Measurements from ENCODE around the gene PYGL.

PYGL gene

DNA sequence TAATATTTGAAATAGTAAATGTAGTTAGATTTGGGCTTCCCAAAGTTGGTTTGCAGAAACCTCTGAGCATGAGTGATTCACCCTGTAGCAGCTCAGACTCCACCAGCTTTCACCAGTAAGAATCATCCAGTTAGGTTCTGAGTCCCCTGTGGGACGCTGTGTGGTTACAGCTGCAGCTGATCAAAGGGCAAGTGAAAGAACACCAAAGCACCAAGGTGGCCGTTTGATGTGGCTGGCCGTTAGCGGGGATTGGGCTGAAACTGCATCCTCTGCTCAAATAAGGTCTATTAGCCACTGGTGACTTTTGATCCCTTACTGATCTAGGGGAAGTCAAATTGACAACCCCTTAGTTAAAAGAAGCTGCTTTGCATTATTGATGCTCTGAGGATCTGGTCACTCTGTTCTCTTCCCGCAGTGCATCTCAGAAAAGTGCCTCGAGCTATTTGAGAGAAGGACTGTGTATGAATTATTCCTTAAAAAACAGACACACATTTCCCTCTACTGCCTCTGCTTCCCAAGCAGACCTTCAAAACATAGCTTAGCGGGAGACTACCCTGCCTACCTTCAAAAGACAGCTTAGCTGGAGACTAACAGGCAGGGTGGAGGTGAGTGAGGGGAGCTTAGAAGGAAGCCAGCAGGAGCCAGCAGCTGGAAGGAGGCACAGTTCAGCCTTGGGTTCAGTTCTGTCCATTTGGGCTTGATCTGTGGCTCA lies 68.8 kb downstream of the PYGL start:
- H3K4me1 ChIP-seq (ENCODE audit: control insufficient read depth in 2 of 2, insufficient read depth in 2 of 2, low read length in 2 of 2): peaks cover 3 to 7% of the 10 kb centered on the region in 2 donors
- H3K4me3 ChIP-seq (ENCODE audit: low read length in 2 of 2): no peak overlapping the region
- peaks cover 3% of the 10 kb centered on the region in 2 donors for H3K27me3 ChIP-seq (ENCODE audit: control insufficient read depth in 2 of 2, insufficient read depth in 2 of 2, low read length in 2 of 2)
- H3K9ac ChIP-seq (ENCODE audit: low read depth in 1 of 2, low read length in 2 of 2): no peak overlapping the region
- H3K9me3 ChIP-seq (ENCODE audit: control insufficient read depth in 2 of 2, low read length in 2 of 2): no peaks in the 10 kb centered on the region
- no peak overlapping the region for H3K27ac ChIP-seq (ENCODE audit: low read depth in 2 of 2, low read length in 2 of 2)
- no peaks in the 10 kb centered on the region for H3K36me3 ChIP-seq (ENCODE audit: control insufficient read depth in 2 of 2, insufficient read depth in 2 of 2, low read length in 2 of 2)

DNA sequence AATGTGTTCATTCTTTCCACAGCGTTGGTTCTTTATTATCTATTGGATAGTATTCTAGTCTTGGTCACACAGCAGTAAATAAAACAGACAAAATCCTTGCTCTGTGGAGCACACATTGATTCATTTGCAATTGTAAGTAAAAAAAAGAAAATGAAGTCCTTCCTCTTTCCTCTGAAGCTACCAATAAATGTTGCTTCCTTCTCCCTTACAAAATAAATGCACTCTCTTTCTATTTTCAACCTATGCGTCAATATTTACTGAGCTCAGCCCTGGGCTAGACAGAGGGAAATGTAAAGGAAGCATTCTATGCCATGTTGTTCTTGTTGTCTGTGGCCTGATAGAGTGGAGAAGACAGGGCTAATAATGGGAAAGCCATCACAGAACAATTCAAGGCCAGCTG lies 69.5 kb downstream of the PYGL start:
- H3K27me3 ChIP-seq (ENCODE audit: control insufficient read depth in 2 of 2, insufficient read depth in 2 of 2, low read length in 2 of 2): peaks cover 3 to 5% of the 10 kb centered on the region in 2 donors
- H3K27ac ChIP-seq (ENCODE audit: low read depth in 2 of 2, low read length in 2 of 2): peak overlapping the region in 1 of 2 donors; percentile 7

DNA sequence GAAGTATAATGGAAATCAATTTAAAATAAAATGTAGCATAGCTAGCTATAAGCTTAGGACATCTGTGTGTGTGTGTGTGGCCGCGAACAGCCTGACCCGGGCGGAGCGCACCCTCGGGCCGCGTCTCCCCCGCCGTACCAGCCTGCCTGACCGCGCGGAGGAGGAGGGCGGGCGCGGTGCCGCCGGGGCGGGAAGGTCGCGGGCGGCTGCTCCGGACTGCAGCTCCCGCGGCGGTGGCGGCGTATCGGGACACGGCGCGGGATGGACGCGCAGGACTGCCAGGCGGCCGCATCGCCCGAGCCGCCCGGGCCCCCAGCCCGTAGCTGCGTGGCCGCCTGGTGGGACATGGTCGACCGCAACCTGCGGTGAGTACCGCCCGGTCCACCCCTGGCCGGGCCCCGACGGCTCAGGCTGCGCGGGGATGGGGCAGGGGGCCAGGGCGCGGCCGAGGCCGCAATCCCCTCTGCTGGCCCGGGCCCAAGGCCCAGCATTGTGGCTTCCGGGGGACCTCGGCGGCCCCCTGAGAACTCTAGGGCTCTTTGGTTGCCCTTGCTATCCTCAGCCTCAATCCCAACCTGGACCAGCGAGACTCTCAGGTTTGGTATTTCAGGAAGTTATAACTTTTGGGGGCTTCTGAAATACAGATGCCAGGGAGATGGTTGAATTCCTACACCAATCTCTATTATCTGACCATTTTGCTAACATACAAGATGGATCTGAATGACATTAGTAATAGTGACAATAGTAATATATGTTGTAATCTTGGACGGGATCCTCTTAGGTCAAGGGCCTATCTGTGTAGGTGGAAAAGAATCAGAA lies 72.2 kb downstream of the PYGL start, which contains the start of gene ABHD12B:
Gene ABHD12B (plus strand): TSS at position 140 of the 819 bp plus-strand sequence. CDS start 122 bp downstream, at position 262.
- peak within 1 kb of the TSS; percentile 56 to 67 for H3K27ac ChIP-seq (ENCODE audit: low read depth in 2 of 2, low read length in 2 of 2)
- H3K9ac ChIP-seq (ENCODE audit: low read depth in 1 of 2, low read length in 2 of 2): peak within 1 kb of the TSS in 1 of 2 donors; percentile 59
- no peaks in the 10 kb centered on the region for H3K36me3 ChIP-seq (ENCODE audit: control insufficient read depth in 2 of 2, insufficient read depth in 2 of 2, low read length in 2 of 2)
- H3K4me1 ChIP-seq (ENCODE audit: control insufficient read depth in 2 of 2, insufficient read depth in 2 of 2, low read length in 2 of 2): peaks cover 3 to 7% of the 10 kb centered on the region in 2 donors
- no peaks in the 10 kb centered on the region for H3K9me3 ChIP-seq (ENCODE audit: control insufficient read depth in 2 of 2, low read length in 2 of 2)
- peaks cover 3 to 5% of the 10 kb centered on the region in 2 donors for H3K27me3 ChIP-seq (ENCODE audit: control insufficient read depth in 2 of 2, insufficient read depth in 2 of 2, low read length in 2 of 2)
- H3K4me3 ChIP-seq (ENCODE audit: low read length in 2 of 2): peak within 1 kb of the TSS in 1 of 2 donors; percentile 16

More for the DNA sequence above, 69.5 kb downstream of the PYGL start:
- Histone ChIP-seq H3K9me3 (ENCODE audit: control insufficient read depth in 2 of 2, low read length in 2 of 2) (no peaks in the 10 kb centered on the region), H3K36me3 (ENCODE audit: control insufficient read depth in 2 of 2, insufficient read depth in 2 of 2, low read length in 2 of 2) (no peaks in the 10 kb centered on the region), H3K4me3 (ENCODE audit: low read length in 2 of 2) (no peak overlapping the region), H3K9ac (ENCODE audit: low read depth in 1 of 2, low read length in 2 of 2) (no peak overlapping the region), H3K4me1 (ENCODE audit: control insufficient read depth in 2 of 2, insufficient read depth in 2 of 2, low read length in 2 of 2) (peaks cover 3 to 7% of the 10 kb centered on the region in 2 donors)

DNA sequence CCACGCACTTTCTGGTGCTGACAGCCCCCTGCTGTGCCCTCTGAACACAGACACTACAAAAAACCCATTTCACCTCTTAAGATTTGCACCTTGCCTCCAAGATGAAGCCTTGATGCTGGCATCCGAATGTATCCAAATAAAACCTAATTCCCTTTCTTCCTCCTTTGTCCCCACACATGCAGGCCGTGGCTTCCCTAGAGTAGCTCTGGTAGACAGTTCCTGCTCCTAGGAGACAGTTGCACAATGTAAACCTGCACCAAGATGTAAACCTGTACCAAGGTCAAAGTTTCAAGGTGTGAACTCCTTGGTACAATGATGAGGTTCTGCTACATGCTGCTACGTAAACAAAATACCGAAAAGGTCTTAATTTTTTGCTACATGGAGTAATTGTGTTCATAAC lies 73.1 kb downstream of the PYGL start:
- peak overlapping the region; percentile 56 to 67 for H3K27ac ChIP-seq (ENCODE audit: low read depth in 2 of 2, low read length in 2 of 2)
- no peaks in the 10 kb centered on the region for H3K36me3 ChIP-seq (ENCODE audit: control insufficient read depth in 2 of 2, insufficient read depth in 2 of 2, low read length in 2 of 2)
- no peaks in the 10 kb centered on the region for H3K9me3 ChIP-seq (ENCODE audit: control insufficient read depth in 2 of 2, low read length in 2 of 2)
- H3K4me1 ChIP-seq (ENCODE audit: control insufficient read depth in 2 of 2, insufficient read depth in 2 of 2, low read length in 2 of 2): peaks cover 3 to 7% of the 10 kb centered on the region in 2 donors
- H3K27me3 ChIP-seq (ENCODE audit: control insufficient read depth in 2 of 2, insufficient read depth in 2 of 2, low read length in 2 of 2): peaks cover 3 to 5% of the 10 kb centered on the region in 2 donors
- no peak overlapping the region for H3K4me3 ChIP-seq (ENCODE audit: low read length in 2 of 2)
- no peak overlapping the region for H3K9ac ChIP-seq (ENCODE audit: low read depth in 1 of 2, low read length in 2 of 2)

DNA sequence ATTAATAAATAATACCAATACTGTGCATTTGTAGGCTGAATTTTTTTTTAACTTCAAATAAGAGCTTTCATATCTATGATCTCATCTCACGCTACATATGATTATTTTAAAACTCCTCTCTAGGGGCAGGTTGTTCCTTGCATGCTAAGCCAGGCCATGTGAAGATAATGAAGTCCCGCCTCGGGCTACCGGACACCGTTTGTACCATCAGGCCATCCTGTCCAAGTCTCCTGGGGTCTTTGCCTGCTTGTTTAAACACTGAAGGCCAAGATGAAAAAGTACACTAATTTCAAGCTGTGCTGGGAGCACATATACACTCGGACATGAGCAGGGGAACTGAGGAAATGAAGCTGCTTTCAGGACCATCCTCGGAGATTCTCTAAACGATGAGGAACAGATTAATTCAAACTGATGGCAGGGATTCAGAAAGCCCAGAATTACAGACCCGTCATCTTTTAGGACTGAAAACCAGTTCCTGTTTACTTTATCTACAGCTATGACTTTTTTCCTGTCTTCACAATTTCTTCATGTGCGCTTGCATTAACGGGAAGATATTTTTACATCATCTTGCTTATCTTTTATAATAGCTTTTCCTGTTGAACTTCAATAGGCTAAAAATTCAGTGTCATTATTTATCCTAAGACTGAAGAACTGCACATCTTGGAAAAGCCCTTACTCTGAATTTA lies 78.7 kb downstream of the PYGL start:
- H3K9me3 ChIP-seq (ENCODE audit: control insufficient read depth in 2 of 2, low read length in 2 of 2): no peaks in the 10 kb centered on the region
- no peak overlapping the region for H3K9ac ChIP-seq (ENCODE audit: low read depth in 1 of 2, low read length in 2 of 2)
- no peaks in the 10 kb centered on the region for H3K36me3 ChIP-seq (ENCODE audit: control insufficient read depth in 2 of 2, insufficient read depth in 2 of 2, low read length in 2 of 2)
- H3K27me3 ChIP-seq (ENCODE audit: control insufficient read depth in 2 of 2, insufficient read depth in 2 of 2, low read length in 2 of 2): peaks cover 0 to 2% of the 10 kb centered on the region in 2 donors
- no peak overlapping the region for H3K27ac ChIP-seq (ENCODE audit: low read depth in 2 of 2, low read length in 2 of 2)
- no peak overlapping the region for H3K4me3 ChIP-seq (ENCODE audit: low read length in 2 of 2)
- H3K4me1 ChIP-seq (ENCODE audit: control insufficient read depth in 2 of 2, insufficient read depth in 2 of 2, low read length in 2 of 2): no peaks in the 10 kb centered on the region

DNA sequence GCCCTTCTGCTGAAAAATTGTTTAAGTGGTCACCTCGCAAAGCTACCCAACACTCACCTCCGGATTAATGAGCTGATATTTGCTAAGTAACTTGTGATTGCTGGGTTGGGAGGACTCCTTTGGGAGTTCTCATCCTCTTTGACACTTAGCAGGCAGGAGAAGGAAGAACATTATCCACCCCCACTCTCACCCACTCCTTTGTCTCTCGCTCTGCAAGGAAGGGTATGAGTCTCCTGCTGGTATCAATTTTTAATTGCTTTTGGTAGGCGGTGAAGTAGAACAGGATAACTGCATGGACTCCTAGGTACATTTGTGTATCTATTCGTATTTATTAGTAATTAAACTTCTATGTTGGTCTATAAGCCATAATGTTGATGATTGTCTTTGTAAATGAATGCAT lies 79.3 kb downstream of the PYGL start:
- H3K27ac ChIP-seq (ENCODE audit: low read depth in 2 of 2, low read length in 2 of 2): no peak overlapping the region
- H3K36me3 ChIP-seq (ENCODE audit: control insufficient read depth in 2 of 2, insufficient read depth in 2 of 2, low read length in 2 of 2): no peaks in the 10 kb centered on the region
- no peaks in the 10 kb centered on the region for H3K9me3 ChIP-seq (ENCODE audit: control insufficient read depth in 2 of 2, low read length in 2 of 2)
- H3K4me3 ChIP-seq (ENCODE audit: low read length in 2 of 2): no peak overlapping the region
- H3K4me1 ChIP-seq (ENCODE audit: control insufficient read depth in 2 of 2, insufficient read depth in 2 of 2, low read length in 2 of 2): peaks cover 3% of the 10 kb centered on the region in 2 donors
- H3K9ac ChIP-seq (ENCODE audit: low read depth in 1 of 2, low read length in 2 of 2): no peak overlapping the region
- no peaks in the 10 kb centered on the region for H3K27me3 ChIP-seq (ENCODE audit: control insufficient read depth in 2 of 2, insufficient read depth in 2 of 2, low read length in 2 of 2)

DNA sequence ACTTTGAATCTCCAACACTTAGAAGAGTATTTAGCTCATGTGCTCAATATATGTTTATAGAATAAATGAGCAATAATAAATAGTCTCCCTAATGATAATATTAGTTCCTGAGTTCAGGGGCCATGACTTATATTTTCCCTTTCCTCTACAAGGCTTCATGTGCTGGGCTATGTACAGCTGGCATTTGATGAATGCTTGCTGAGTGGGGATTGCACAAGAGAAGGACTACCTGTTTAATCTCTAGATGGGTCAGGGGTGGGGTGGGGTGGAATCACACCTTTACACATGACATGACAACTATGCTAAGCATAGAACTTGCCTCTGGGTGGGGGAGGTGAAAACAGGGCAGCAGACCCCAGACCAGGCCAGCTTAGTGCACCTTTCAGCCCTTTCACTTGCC lies 80.0 kb downstream of the PYGL start:
- Histone ChIP-seq H3K9ac (ENCODE audit: low read depth in 1 of 2, low read length in 2 of 2) (no peak overlapping the region), H3K36me3 (ENCODE audit: control insufficient read depth in 2 of 2, insufficient read depth in 2 of 2, low read length in 2 of 2) (no peaks in the 10 kb centered on the region), H3K27me3 (ENCODE audit: control insufficient read depth in 2 of 2, insufficient read depth in 2 of 2, low read length in 2 of 2) (no peaks in the 10 kb centered on the region), H3K27ac (ENCODE audit: low read depth in 2 of 2, low read length in 2 of 2) (no peak overlapping the region), H3K4me3 (ENCODE audit: low read length in 2 of 2) (no peak overlapping the region), H3K4me1 (ENCODE audit: control insufficient read depth in 2 of 2, insufficient read depth in 2 of 2, low read length in 2 of 2) (peaks cover 6 to 8% of the 10 kb centered on the region in 2 donors), H3K9me3 (ENCODE audit: control insufficient read depth in 2 of 2, low read length in 2 of 2) (no peaks in the 10 kb centered on the region)

DNA sequence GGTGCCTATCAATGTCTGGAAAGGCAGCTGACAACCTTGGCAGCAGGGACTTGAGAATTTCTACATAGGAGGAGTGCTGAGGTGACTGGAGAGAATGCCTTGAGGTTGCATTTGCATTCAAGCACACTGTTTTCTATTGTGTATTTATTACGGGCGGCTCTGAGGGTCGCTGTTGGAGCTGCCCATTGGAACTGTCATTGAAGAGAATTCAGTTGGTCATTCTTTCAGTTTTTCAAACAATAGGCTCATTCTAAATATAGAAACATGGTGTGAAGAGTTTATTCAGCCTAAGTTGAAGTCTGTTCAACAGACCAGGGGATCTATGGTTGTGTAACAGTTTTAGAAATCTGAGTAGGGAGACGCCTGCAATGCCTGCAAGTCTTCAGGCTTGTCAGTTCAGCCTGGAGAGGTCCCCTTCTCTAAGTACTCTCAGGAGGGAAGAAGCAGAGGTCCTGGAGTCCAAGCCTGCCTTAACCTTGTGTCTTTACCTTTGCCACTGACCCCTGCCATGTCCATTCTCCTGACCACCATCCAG lies 82.2 kb downstream of the PYGL start:
- H3K27me3 ChIP-seq (ENCODE audit: control insufficient read depth in 2 of 2, insufficient read depth in 2 of 2, low read length in 2 of 2): no peaks in the 10 kb centered on the region
- no peak overlapping the region for H3K27ac ChIP-seq (ENCODE audit: low read depth in 2 of 2, low read length in 2 of 2)
- peaks cover 6 to 8% of the 10 kb centered on the region in 2 donors for H3K4me1 ChIP-seq (ENCODE audit: control insufficient read depth in 2 of 2, insufficient read depth in 2 of 2, low read length in 2 of 2)
- H3K9me3 ChIP-seq (ENCODE audit: control insufficient read depth in 2 of 2, low read length in 2 of 2): no peaks in the 10 kb centered on the region
- H3K4me3 ChIP-seq (ENCODE audit: low read length in 2 of 2): no peak overlapping the region
- H3K9ac ChIP-seq (ENCODE audit: low read depth in 1 of 2, low read length in 2 of 2): no peak overlapping the region
- H3K36me3 ChIP-seq (ENCODE audit: control insufficient read depth in 2 of 2, insufficient read depth in 2 of 2, low read length in 2 of 2): no peaks in the 10 kb centered on the region

DNA sequence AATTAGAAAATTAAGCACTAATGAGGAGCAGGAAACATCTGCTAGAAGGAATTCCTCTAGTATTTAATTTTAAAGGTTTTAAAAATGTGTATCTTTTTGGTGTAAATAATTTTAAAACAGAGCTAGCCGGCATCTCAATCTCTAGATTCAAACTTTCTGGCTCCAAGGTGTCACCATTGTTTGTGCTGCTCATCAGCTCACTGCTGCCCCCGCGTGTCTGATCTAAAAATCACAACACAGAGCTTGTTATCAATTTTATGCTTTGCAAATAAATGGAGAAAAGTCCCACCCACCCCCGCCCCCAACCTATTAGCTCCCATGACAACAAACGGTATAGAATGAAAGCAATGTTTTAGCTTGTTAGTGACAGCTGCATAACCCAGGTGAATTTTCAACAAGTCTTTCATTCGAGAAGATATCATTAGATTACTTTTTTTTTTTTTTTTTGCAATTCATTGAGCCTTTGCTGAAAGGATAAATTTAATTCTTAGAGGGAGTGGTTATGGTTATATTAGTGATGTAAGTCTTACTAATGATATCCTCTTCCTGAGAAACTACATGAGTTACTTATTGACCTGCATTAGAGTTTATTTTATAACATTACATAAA lies 83.7 kb downstream of the PYGL start:
- Histone ChIP-seq H3K4me1 (ENCODE audit: control insufficient read depth in 2 of 2, insufficient read depth in 2 of 2, low read length in 2 of 2) (peaks cover 6 to 8% of the 10 kb centered on the region in 2 donors), H3K4me3 (ENCODE audit: low read length in 2 of 2) (peak overlapping the region; percentile 61 to 85), H3K9me3 (ENCODE audit: control insufficient read depth in 2 of 2, low read length in 2 of 2) (no peaks in the 10 kb centered on the region), H3K27ac (ENCODE audit: low read depth in 2 of 2, low read length in 2 of 2) (peak overlapping the region in 1 of 2 donors; percentile 16), H3K9ac (ENCODE audit: low read depth in 1 of 2, low read length in 2 of 2) (peak overlapping the region; percentile 52), H3K36me3 (ENCODE audit: control insufficient read depth in 2 of 2, insufficient read depth in 2 of 2, low read length in 2 of 2) (no peaks in the 10 kb centered on the region), H3K27me3 (ENCODE audit: control insufficient read depth in 2 of 2, insufficient read depth in 2 of 2, low read length in 2 of 2) (no peaks in the 10 kb centered on the region)
